Dendritic cell treated with granulocyte-macrophage colony-stimulating factor and Interleukin-4, amounts not matched to agents 40 ng/mL and 50 ng/mL, for 4 days (primary cell): ENCODE results near the gene HES1.

Source experiments
- H3K27ac Mint-ChIP-seq: one replicate; pipeline ENCODE4 v1.8.0; 2022; ENCODE audit warnings: mild to moderate bottlenecking, mixed read lengths
- H3K27me3 Mint-ChIP-seq: one replicate; pipeline ENCODE4 v1.8.0; 2022; ENCODE audit warnings: mild to moderate bottlenecking, mixed read lengths
- H3K36me3 Mint-ChIP-seq: one replicate; pipeline ENCODE4 v1.8.0; 2022; ENCODE audit warnings: low read depth, mixed read lengths
- H3K4me1 Mint-ChIP-seq: one replicate; pipeline ENCODE4 v1.8.0; 2022; ENCODE audit warnings: low read depth, mixed read lengths
- H3K4me3 Mint-ChIP-seq: one replicate; pipeline ENCODE4 v1.8.0; 2022; ENCODE audit warnings: mild to moderate bottlenecking, moderate library complexity, mixed read lengths
- H3K9me3 Mint-ChIP-seq: one replicate; pipeline ENCODE4 v1.8.0; 2022; ENCODE audit warnings: mixed read lengths
- intact Hi-C: fragments of 100-400 bp; cut with micrococcal nuclease; formaldehyde crosslinking; loops from one replicate; pipeline ENCODE4 v1.15.0; 2022

HES1 gene

DNA sequence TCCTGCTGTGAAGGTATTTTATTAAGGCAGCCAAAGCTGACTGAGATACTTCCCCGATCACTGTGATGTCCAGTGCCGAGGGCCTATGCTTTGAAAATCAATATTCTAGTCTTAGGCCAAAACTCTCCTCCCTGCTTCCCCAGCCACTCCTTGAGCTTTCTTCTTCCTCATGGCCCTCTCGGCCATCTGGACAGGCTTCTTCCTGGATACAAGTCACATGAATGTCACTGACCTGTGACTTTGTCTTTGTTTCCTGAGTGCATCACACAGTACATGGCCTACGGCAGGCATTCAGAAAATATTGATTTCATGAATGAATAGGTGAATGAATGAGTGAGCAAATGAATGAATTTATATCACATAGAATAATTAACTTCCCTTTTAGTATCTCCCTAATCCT is 24.6 kb upstream of the HES1 start:
- Mint-ChIP-seq H3K27ac (no peak overlapping the region), H3K36me3 (no peaks in the 10 kb centered on the region), H3K4me3 (no peak overlapping the region), H3K9me3 (no peaks in the 10 kb centered on the region), H3K27me3 (peaks cover 34% of the 10 kb centered on the region), H3K4me1 (peaks cover 14% of the 10 kb centered on the region)
- intact Hi-C loops: no loop called here

DNA sequence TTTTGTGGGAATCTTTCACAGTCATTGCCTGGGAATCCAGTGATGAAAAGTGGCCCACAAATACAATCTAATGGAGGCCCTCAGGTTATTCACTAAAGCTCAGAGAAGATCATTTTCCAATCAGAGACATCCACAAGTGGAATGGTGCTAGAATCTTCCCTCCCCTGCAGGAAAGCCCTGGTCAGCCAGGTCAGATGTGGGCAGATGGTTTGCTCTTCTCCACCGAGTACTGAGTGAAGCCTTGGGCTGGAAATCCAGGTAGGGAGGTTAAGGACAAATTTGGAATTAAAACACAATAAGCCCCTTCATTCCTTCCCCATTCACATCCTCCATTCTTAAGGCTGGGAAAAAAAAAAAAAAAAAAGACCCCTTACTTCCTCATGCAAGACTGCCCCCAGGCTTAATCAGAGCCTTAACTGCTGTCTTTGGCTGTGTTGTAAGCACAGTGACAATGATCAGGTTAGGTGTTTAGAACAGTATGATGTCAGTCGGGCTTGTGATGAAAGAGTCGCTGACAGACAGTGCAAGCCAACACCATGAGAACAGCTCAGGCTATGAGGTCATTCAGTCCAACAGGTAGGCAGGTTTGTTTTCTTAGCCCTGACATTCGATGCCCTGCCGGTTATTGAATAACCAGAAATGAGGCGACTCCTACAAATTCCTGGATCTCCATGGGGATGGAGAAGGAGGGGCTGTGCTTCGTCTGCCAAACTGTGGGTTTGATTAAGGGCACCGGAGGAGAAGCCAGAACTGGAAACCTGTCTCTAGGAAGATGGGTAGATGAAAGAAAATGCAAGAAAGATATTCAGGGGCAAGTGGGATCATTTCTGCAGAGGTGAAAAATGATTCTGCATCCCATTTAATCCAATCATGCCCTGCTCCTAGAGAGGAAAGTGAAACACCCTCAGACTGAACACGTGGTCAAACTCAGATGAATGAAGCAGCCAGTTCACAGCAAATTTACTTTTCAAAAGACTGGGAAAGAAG is 23.5 kb upstream of the HES1 start:
- H3K4me3 Mint-ChIP-seq: no peak overlapping the region
- H3K4me1 Mint-ChIP-seq: peaks cover 14% of the 10 kb centered on the region
- H3K36me3 Mint-ChIP-seq: no peaks in the 10 kb centered on the region
- intact Hi-C loops: no loop called here
- H3K9me3 Mint-ChIP-seq: no peaks in the 10 kb centered on the region
- no peak overlapping the region for H3K27ac Mint-ChIP-seq
- H3K27me3 Mint-ChIP-seq: peaks cover 39% of the 10 kb centered on the region

DNA sequence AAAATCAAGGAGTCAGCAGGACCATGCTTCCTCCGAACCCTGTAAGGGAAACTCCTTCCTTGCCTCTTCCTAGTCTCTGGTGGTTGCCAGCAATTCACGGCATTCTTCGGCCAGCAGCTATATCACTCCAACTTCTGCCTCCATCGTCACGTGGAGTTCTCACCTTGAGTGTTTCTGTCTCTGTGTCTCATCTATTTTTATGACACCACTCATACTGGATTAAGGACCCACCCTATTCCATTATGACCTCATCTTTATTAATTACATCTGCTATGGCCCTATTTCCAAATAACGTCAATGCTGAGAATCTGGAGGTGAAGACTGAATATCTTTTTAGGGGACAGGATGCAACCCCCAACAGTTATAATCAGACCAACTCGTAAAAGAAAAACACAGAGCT is 21.8 kb upstream of the HES1 start:
- intact Hi-C loops: no loop called here
- no peak overlapping the region for H3K4me3 Mint-ChIP-seq
- H3K36me3 Mint-ChIP-seq: no peaks in the 10 kb centered on the region
- no peak overlapping the region for H3K27ac Mint-ChIP-seq
- no peaks in the 10 kb centered on the region for H3K9me3 Mint-ChIP-seq
- peaks cover 43% of the 10 kb centered on the region for H3K27me3 Mint-ChIP-seq
- peaks cover 12% of the 10 kb centered on the region for H3K4me1 Mint-ChIP-seq

DNA sequence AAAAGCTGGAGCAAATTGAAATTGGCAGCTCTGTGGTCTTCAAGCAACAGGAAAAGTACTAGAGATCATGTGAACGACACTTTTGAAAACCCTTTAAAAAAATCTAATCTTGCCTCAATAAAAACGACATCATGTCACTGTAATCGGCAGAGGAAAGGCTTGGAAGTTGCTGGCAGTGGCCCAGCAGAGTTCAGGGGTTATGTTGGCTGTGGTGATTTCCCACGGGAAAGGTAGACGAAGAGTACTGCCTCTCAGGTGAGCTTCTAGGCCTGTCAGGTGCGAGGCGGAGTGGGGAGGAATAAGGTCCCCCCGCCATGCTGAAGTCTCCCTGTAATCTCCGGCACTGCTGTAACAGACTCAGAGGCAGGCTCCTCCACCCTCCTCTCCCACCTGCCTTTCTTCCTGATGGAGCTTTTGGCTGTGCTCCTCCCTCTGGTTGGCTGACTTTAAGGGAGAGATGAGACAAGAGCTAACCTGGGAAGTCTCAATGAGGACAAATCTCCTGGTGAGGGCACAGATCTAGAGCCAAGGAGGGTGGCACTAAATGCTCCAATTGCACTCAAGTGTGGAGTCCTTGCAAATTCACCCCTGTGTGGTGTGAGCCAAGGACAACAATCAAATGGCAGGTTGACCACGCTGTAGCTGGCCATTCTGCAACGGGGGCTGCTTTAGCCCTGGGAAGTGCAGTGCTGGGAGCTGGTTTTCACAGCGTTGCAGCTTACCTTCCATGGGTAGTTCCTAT is 18.7 kb upstream of the HES1 start:
- no peak overlapping the region for H3K27ac Mint-ChIP-seq
- intact Hi-C loops: no loop called here
- H3K4me1 Mint-ChIP-seq: peaks cover 23% of the 10 kb centered on the region
- no peaks in the 10 kb centered on the region for H3K9me3 Mint-ChIP-seq
- no peaks in the 10 kb centered on the region for H3K36me3 Mint-ChIP-seq
- H3K4me3 Mint-ChIP-seq: no peak overlapping the region
- peaks cover 57% of the 10 kb centered on the region for H3K27me3 Mint-ChIP-seq

DNA sequence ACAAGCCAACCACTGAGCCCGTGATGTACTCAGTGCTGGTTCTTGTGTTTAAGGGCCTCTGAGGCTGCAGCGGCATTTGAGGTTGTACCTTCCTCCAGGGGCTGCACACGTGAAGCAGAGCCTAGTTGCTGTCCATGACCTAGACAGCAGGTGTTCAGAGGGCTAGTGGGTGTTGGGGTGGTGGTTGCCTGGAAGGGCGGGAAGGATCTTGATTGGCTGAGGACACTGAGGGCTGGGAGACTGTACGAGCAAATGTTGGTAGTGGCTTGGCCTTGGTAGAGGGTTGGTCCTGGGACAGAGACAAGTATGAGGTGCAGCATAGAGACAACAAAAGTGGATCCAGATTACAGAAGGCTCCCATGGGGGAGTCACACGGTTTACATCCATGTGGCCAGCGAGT is 17.0 kb upstream of the HES1 start:
- intact Hi-C loops: no loop called here
- H3K9me3 Mint-ChIP-seq: no peaks in the 10 kb centered on the region
- H3K4me3 Mint-ChIP-seq: no peak overlapping the region
- H3K27me3 Mint-ChIP-seq: peaks cover 61% of the 10 kb centered on the region
- peaks cover 23% of the 10 kb centered on the region for H3K4me1 Mint-ChIP-seq
- H3K36me3 Mint-ChIP-seq: no peaks in the 10 kb centered on the region
- H3K27ac Mint-ChIP-seq: no peak overlapping the region

DNA sequence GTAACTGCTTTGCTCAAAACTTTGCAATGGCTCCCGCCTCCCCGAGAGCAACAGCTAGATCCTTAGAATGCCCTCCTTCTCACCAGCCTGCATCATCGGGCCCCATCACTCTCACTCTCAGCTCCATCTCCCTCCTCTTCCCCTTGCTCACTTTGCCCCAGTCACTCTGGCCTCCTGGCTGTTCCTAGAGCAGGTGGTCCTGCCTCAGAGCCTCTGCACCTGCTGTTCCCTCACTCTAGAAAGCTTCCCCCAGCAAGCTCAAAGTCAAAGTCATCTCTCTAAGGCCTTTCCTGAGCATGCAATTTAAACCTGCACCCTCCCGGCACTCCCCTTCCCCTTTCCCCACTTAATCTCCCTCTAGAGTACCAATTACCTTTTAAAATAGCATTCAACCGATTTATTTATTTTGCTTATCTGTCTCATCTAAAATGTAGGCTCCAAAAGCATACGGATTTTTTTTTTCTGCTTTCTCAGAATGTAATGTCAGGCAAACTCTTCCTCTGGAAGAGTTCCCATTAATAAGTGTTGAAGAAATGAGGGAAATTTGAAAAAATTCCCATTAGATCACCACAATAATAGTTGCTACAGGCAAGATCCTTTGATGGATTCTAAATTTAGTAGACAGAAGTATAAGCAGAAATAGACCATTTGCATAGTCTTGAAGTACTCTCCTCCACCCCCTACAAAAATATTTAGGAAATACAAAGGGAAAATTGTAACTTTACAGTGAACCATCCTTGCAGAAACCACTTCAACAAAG is 15.9 kb upstream of the HES1 start:
- intact Hi-C loops: no loop called here
- H3K36me3 Mint-ChIP-seq: no peaks in the 10 kb centered on the region
- H3K27ac Mint-ChIP-seq: no peak overlapping the region
- H3K27me3 Mint-ChIP-seq: peaks cover 65% of the 10 kb centered on the region
- no peaks in the 10 kb centered on the region for H3K9me3 Mint-ChIP-seq
- no peak overlapping the region for H3K4me3 Mint-ChIP-seq
- peaks cover 23% of the 10 kb centered on the region for H3K4me1 Mint-ChIP-seq

DNA sequence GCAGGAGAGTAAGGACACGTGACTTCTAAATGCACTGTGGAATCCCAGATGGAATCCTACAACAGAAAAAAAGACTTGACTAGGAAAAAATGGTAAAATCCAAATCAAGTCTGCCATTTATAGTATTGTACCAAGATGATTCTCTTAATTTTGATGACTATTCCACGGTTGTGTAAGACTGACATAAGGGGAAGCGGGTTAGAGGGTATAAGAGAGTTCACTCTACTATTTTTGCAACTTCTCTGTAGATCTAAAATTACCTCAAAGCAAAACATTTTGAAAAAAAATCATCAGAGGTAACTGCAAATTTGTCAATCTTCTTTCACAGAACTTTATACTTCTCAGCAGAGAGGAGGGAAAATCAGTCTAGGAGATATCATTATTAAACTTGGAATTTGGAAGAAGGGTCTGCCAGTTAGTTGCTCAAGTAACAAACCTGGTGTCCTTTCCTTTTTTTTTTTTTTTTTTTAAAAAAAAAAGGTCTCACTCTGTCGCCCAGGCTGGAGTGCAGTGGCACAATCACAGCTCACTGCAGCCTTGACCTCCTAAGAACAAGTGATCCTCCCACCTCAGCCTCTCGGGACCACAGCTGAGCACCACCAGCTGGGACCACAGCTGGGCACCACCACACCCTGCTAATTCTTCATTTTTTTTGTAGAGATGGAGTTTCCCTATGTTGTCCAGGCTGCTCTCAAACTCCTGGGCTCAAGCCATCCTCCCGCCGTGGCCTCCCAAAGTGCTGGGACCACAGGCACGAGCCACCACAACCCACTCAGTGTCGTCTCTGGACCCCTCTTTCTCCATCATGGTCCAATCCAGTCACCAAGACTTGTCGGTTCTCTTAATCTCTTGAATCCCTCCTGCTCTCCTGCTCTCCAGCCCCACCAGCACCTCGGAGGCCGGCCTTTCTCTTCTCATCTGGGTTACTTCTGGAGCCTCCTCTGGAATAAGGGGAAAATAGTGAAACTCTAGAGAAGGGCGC is 14.9 kb upstream of the HES1 start:
- no peaks in the 10 kb centered on the region for H3K36me3 Mint-ChIP-seq

DNA sequence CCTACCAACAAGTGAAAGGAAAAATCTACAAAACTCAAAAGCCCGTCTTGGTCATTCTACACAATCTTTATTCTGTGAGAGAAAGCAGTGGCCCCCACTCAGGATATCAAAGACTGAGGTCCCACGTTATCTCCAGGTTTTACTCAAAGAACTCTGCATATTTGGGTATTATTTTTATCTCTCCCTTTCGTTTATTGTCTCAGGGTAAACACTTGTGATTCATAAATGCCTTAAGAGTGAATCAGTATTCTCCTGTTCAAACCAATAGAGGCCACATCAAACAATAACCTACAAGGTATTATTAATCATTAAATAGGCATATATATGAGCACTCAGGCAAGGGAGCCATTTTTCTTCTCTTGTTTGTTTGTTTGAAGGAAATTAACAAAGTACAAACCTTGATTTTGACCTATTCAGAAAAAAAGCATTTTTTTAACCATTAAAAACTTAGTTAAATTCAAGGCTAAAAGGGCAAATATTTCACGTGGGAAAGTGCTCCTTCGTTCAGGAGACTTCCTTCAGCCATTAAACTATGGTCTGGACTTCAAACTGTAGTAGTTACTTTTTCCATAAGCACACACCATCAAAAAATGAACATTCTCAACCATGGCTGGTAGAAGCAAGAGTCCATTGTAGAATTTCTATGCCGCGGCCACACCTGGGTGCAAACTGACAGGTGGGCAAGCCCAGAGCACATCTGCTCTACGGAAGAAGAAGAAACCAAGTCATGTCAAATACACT is 13.9 kb upstream of the HES1 start:
- Mint-ChIP-seq H3K9me3 (no peaks in the 10 kb centered on the region), H3K4me1 (peaks cover 23% of the 10 kb centered on the region), H3K36me3 (no peaks in the 10 kb centered on the region), H3K27ac (no peak overlapping the region), H3K4me3 (no peak overlapping the region), H3K27me3 (peaks cover 65% of the 10 kb centered on the region)
- intact Hi-C loops: no loop called here

More for the DNA sequence above, 14.9 kb upstream of the HES1 start:
- Mint-ChIP-seq H3K9me3 (no peaks in the 10 kb centered on the region), H3K27me3 (peaks cover 66% of the 10 kb centered on the region), H3K4me1 (peaks cover 23% of the 10 kb centered on the region), H3K4me3 (no peak overlapping the region), H3K27ac (no peak overlapping the region)
- intact Hi-C loops: no loop called here

DNA sequence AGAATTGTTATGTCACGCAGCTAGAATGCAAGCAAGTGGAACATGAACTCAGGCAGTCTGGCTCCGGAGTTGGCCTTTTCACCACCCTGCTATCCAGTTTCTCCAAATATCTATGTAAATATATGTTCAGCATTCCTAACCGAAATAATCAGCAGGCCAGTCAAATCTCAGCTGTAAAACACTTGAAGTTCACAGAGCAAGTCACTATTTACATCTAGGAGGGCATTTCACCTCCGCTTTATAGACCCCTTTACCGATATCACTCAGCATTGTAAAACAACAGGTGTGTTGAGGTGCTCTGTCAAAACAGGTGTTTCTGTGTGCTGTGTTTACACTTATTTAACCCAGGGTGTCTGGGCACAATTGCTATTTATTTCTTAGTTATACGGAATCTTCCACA is 12.2 kb upstream of the HES1 start:
- Mint-ChIP-seq H3K36me3 (no peaks in the 10 kb centered on the region), H3K27ac (no peak overlapping the region), H3K4me3 (no peak overlapping the region), H3K4me1 (peaks cover 23% of the 10 kb centered on the region), H3K27me3 (peaks cover 73% of the 10 kb centered on the region), H3K9me3 (no peaks in the 10 kb centered on the region)
- intact Hi-C loops: no loop called here

DNA sequence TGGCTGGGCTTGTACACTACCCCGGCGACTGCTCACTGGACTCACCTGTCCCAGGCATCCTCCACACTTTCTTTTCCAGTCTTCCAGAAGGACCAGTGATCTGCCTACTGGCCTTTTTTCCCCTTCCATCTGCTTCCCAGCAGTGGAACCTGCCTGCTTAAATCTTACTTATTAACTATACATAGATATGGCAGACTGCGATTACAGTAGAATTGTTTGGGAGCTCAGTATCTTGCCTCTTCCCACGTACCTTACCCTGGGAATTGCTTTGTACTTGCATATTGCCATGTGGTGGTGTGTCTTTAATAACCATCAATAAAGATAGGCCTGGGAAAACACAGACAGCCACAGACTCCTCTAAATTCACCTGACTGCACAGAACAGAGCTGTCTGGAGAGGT is 11.8 kb upstream of the HES1 start:
- Mint-ChIP-seq H3K4me3 (no peak overlapping the region), H3K27ac (no peak overlapping the region), H3K9me3 (no peaks in the 10 kb centered on the region), H3K27me3 (peaks cover 72% of the 10 kb centered on the region), H3K4me1 (peaks cover 23% of the 10 kb centered on the region), H3K36me3 (no peaks in the 10 kb centered on the region)
- intact Hi-C loops: no loop called here

DNA sequence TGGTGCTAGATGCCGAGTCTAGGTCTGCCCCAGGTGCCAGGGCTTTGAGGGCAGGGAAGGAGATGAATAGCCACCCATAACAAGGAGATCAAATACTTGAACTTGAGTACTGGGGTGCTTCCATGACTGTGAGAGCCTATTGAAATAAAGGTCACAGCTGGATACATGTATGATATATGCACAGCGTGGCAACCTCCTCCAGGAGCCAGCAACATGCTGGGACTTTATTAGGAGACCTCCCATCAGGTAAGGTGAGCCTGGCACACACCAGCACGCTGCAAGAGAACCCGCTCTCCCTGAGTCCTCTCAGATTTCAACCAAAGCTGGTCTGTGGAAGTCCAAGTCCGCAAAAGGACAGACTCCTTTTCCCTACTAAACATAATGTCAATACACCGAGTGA is 10.5 kb upstream of the HES1 start:
- Mint-ChIP-seq H3K4me1 (peaks cover 14% of the 10 kb centered on the region), H3K27ac (no peak overlapping the region), H3K9me3 (no peaks in the 10 kb centered on the region), H3K4me3 (no peak overlapping the region), H3K27me3 (peaks cover 76% of the 10 kb centered on the region), H3K36me3 (no peaks in the 10 kb centered on the region)
- intact Hi-C loops: no loop called here

DNA sequence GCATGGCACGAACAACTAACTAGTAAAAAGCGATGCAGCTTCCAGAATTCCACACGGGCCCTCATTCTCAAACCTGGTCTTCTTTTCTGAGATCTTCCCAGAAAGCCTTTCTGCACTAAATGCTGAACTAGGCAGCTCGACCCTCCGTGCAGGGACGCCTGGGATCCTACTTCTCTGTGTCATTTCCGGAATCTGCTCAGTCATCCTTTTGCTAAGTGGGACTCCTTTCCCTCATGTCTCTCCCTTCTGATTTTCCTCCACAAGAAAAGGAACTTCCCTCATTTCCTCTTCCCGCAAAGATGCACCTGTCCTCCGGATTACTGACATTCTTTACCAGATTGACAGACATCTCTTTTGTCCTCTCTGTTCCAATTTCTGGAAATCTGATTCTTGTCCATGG is 9.2 kb upstream of the HES1 start:
- intact Hi-C loops: no loop called here
- Mint-ChIP-seq H3K36me3 (no peaks in the 10 kb centered on the region), H3K27me3 (peaks cover 79% of the 10 kb centered on the region), H3K27ac (no peak overlapping the region), H3K9me3 (no peaks in the 10 kb centered on the region), H3K4me3 (no peak overlapping the region), H3K4me1 (peaks cover under 1% of the 10 kb centered on the region)
